Fibroblast of lung (primary cell): ENCODE data around the gene GEN1.

Experiments
- EZH2 ChIP-seq: IDR thresholded peaks from 2 replicates; pipeline ENCODE4 v1.5.1; 2012; ENCODE audit warnings: low read length, control low read depth, mild to moderate bottlenecking; ENCODE audit errors: missing control alignments
- TF ChIP-seq, protein P1 (sequence below), 2 donors: IDR thresholded peaks in 1 of 2; conservative IDR thresholded peaks in 1 of 2; 1 replicate in 1 of 2; 2 replicates in 1 of 2; pipeline ENCODE4 v1.5.1; 2011 to 2012; ENCODE audit warnings: low read length in 2 of 2, control low read depth in 1 of 2, inconsistent platforms in 1 of 2, low read depth in 1 of 2, mild to moderate bottlenecking in 1 of 2

DNA sequence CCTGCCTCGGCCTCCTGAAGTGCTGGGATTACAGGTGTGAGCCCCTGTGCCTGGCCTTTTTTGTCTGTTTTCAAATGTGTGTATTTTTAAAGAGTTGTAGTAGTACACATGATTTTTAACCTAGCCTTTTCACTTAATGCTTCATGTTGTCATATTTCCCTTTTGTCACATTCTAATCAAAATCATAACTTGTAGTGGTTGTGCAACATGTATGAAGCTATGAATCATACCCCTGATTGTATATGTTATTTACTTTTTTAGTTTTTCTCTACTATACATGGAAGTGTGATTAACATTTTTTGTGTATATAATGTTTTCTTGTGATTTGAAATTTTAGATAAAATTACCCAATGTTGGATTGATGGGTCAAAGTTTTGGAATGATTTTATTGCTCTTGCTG, 8.5 kb downstream of the GEN1 start:
- TF ChIP-seq, protein P1, sequence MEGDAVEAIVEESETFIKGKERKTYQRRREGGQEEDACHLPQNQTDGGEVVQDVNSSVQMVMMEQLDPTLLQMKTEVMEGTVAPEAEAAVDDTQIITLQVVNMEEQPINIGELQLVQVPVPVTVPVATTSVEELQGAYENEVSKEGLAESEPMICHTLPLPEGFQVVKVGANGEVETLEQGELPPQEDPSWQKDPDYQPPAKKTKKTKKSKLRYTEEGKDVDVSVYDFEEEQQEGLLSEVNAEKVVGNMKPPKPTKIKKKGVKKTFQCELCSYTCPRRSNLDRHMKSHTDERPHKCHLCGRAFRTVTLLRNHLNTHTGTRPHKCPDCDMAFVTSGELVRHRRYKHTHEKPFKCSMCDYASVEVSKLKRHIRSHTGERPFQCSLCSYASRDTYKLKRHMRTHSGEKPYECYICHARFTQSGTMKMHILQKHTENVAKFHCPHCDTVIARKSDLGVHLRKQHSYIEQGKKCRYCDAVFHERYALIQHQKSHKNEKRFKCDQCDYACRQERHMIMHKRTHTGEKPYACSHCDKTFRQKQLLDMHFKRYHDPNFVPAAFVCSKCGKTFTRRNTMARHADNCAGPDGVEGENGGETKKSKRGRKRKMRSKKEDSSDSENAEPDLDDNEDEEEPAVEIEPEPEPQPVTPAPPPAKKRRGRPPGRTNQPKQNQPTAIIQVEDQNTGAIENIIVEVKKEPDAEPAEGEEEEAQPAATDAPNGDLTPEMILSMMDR (conservative IDR thresholded peaks at IDR 0.05 in 1 of 2, IDR thresholded peaks at IDR 0.05 in 1 of 2; ENCODE audit: low read depth in 1 of 2, low read length in 2 of 2) = no peak
- no peak for TF ChIP-seq EZH2
